ENCODE measurements around the gene NDNF. TPM values are rescaled to one million over a fixed set of nuclear protein-coding genes. Genes with fewer than 3 reads are reported as not detected.

NDNF gene
- total RNA-seq, 1 donor, result 0.86 TPM

DNA sequence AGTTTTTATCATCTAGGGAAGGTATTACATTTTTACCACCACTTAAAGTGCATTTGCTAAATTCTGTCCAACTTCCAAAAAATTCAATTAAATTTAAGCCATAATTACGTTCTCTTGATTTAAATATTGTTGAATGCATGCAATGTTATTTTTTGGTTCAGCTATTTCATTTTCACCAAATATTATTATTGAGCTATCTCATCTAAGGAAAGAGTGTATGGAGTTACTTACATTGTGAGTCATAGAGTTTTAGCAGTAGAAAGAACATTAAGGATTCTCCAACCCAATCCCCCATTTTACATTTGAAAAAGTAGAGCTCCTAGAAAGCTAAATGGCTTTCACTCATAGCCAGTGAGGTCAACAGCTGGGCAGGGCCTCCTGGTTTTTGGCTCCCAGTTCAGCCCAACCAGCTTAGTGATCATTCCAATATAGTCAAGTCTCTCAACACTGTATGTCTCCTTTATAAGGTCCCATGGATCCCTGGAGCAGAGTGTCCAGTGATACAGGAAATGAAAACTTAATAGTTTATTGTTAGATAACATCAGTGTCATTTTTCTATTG is 60.5 kb downstream of the NDNF start:
- no peak overlapping the region for H3K4me3 ChIP-seq (ENCODE audit: low read depth, low read length)
- TF ChIP-seq, protein P1, sequence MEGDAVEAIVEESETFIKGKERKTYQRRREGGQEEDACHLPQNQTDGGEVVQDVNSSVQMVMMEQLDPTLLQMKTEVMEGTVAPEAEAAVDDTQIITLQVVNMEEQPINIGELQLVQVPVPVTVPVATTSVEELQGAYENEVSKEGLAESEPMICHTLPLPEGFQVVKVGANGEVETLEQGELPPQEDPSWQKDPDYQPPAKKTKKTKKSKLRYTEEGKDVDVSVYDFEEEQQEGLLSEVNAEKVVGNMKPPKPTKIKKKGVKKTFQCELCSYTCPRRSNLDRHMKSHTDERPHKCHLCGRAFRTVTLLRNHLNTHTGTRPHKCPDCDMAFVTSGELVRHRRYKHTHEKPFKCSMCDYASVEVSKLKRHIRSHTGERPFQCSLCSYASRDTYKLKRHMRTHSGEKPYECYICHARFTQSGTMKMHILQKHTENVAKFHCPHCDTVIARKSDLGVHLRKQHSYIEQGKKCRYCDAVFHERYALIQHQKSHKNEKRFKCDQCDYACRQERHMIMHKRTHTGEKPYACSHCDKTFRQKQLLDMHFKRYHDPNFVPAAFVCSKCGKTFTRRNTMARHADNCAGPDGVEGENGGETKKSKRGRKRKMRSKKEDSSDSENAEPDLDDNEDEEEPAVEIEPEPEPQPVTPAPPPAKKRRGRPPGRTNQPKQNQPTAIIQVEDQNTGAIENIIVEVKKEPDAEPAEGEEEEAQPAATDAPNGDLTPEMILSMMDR (IDR thresholded peaks at IDR 0.05; ENCODE audit: insufficient read depth, low read depth, low read length), result no peak
- DNase-seq (ENCODE audit: low read depth), result no peak

DNA sequence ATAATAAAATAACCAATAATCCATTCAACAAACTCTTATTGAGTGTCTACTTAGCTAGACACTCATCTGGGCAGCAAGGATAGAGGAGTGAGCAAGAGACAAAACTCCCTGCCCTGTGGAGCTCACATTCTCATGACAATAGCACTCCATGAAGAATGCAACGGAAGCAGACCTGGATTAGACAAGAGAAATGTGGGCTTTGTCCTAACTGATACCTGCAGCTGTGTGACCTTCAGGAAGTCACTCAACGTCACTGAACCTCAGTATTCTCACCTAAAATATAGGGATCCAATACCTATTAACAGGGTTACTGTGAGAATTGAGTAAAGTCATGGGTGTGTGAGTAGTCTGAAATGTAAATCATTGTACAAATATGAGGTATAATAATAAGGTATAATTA is 61.2 kb downstream of the NDNF start:
- DNase-seq (ENCODE audit: low read depth), result no peak
- H3K4me3 ChIP-seq (ENCODE audit: low read depth, low read length), result no peak overlapping the region
- TF ChIP-seq, protein P1 (IDR thresholded peaks at IDR 0.05; ENCODE audit: insufficient read depth, low read depth, low read length), result no peak

DNA sequence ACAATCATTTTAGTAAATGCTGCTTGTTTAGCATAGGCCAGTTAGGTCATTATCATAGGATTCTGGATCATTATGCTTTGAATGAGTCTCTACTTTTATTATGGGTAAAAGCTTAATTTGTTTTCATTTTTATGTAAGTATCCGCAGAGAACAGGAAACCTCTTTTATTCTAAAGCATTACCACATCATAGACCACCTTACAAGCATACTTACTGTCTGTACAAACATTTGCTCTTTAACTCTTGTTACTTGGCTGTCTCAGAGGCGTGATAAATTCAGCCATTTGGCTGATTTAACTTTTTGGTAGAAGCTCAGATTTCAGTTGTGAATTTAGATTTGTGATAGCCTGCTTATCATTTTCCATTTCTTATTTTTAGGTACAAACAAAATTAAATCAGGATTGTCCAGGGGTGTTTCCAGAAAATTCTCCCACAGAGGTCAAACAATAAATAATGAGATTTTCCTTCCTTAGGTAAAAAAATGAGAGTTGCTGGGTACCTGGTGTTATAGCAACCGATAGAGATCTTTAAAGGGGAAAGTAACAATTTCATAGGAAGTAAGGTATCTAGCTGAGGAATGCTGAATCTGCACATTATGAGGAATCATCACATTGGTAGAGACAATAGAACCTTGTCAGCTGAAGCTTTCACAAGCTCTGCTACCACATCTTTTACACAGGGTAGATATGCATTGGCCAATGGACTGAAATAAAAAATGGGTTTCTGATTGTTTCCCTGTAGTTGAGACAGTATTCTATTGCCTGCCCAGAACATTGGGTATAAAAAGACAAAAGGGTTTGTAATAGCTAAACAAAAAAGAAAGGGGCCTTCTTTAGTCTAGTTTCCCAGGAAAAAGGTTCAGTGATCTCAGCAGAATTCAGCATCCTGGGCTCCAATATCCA is 62.5 kb downstream of the NDNF start:
- DNase-seq (ENCODE audit: low read depth), result no peak
- TF ChIP-seq, protein P1 (IDR thresholded peaks at IDR 0.05; ENCODE audit: insufficient read depth, low read depth, low read length), result no peak
- no peak overlapping the region for H3K4me3 ChIP-seq (ENCODE audit: low read depth, low read length)

DNA sequence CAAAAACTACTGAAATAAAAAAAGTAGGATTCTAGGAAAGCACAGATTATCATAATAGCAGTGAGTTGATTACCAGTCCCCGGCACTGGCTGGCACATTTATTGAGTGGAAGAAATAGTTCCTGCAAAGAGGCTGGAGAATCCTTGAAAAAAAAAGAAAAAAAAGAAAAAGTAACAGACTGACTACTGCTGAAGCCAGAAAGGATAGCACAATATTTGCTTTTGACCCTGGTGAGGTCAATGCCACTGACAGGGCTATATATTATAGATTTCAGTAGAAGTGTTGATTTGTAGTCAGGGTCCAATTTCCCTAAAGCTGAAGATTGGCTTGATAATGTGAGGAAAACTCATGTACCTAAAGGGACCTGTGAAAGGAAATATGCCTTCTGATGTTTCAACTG is 64.7 kb downstream of the NDNF start:
- H3K4me3 ChIP-seq (ENCODE audit: low read depth, low read length), result no peak overlapping the region
- TF ChIP-seq, protein P1 (IDR thresholded peaks at IDR 0.05; ENCODE audit: insufficient read depth, low read depth, low read length), result no peak
- no peak for DNase-seq (ENCODE audit: low read depth)

DNA sequence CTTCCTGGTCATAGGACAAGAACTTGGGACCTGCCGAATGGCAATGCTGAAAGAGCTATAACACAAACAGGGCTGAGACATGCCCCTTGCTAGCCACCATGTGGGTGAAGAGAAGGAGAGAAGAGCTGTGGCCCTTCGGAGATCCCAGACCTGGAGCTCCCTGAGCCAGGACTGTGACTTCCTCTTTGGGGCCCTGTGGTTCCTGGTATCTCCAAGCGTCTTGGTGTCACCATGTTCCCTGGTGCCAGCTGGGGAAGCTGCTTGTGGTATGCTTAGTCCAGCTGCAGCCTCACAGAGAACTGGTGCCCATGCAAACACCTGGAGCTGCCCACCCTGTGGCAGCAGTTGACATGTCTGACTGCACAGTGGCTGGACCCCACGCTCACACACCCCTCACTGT is 68.5 kb downstream of the NDNF start:
- no peak overlapping the region for H3K4me3 ChIP-seq (ENCODE audit: low read depth, low read length)
- no peak for DNase-seq (ENCODE audit: low read depth)
- TF ChIP-seq, protein P1 (IDR thresholded peaks at IDR 0.05; ENCODE audit: insufficient read depth, low read depth, low read length), result no peak

DNA sequence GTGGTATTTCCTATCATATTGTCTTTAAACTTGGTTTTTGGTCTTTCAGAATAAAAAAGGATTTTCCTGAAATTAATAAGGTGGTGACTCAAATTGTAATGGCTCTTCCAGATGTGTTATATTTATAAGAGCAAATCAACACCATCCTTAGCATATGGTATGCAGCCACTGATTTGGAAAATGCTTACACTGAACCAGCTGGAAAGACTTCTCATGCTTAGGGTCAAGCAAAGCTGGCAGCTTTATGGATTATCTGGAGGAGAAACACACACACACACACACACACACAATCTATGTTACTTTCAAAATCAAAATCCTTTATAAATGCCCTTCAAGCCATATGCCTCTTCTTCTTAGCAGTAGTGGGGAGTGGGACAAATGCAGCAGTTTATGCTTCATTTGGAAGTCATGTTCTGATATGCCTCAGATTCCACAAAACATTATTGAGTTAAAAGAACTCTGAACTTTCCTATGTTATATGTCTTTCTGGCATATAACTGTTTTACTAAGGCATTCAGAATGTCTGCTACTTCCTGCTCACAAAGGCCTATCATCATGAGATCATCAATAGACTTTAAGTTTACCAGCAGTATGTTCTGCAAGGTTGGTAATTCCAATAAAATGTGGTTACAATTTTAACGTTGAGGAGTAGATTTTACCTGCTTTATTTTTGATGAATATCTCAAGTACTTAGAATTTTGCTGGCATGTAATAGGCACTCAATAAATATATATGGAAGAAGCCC is 76.9 kb downstream of the NDNF start:
- H3K4me3 ChIP-seq (ENCODE audit: low read depth, low read length), result no peak overlapping the region
- no peak for DNase-seq (ENCODE audit: low read depth)
- TF ChIP-seq, protein P1 (IDR thresholded peaks at IDR 0.05; ENCODE audit: insufficient read depth, low read depth, low read length), result no peak

Measured in fibroblast of villous mesenchyme (primary cell).